Neural progenitor cell (in vitro differentiated cells): ENCODE results near the gene FYB1.

Experiments used
- CTCF ChIP-seq: fragments of 200-600 bp; sonication (generic); IDR thresholded peaks from 2 replicates; pipeline ENCODE4 v1.5.1; 2017; ENCODE audit warnings: antibody characterized with exemption, mild to moderate bottlenecking
- EZH2phosphoT487 ChIP-seq: fragments of 200-600 bp; sonication (generic); IDR thresholded peaks from 2 replicates; pipeline ENCODE4 v1.6.1; 2017; ENCODE audit warnings: antibody characterized with exemption

GRCh38 chr5:39080597-39081204, 138.7 kb downstream of the FYB1 start:
- TF ChIP-seq CTCF, result peak; percentile 88
- TF ChIP-seq EZH2phosphoT487, result no peak
